Body of pancreas (tissue), 4 donors: ENCODE measurements around the gene DDX1. TPM values are rescaled to one million over a fixed set of nuclear protein-coding genes. Genes with fewer than 3 reads are reported as not detected.

Source experiments
- ATAC-seq: fragments of 150-250 bp; one replicate; pipeline ENCODE4 v1.9.1; 2016
- DNase-seq, 4 donors: peaks; one replicate each; pipeline ENCODE4 v3.0.0-alpha.2; 2019
- H3K27ac ChIP-seq, 4 donors: fragments of 200-600 bp; sonication (generic); 1 replicate in 3 of 4; 2 replicates in 1 of 4; pipeline versions ENCODE4 v1.5.1 to v1.6.1; 2016 to 2019; ENCODE audit warnings: mild to moderate bottlenecking in 1 of 4, mixed read lengths in 1 of 4, moderate library complexity in 1 of 4
- H3K27me3 ChIP-seq, 2 donors: fragments of 200-600 bp; sonication (generic); one replicate each; pipeline ENCODE4 v1.6.0; 2016; ENCODE audit warnings: mild to moderate bottlenecking in 1 of 2
- H3K36me3 ChIP-seq, 2 donors: fragments of 200-600 bp; sonication (generic); replicated peaks in 1 of 2; 2 replicates each; pipeline ENCODE4 v1.5.1; 2016; ENCODE audit warnings: low read depth in 2 of 2; ENCODE audit not compliant: insufficient read depth in 1 of 2
- H3K4me1 ChIP-seq: fragments of 200-600 bp; sonication (generic); one replicate; pipeline ENCODE4 v1.6.0; 2016
- H3K4me3 ChIP-seq, 2 donors: fragments of 200-600 bp; sonication (generic); 1 replicate in 1 of 2; 2 replicates in 1 of 2; pipeline ENCODE4 v1.5.1; 2016 to 2019
- H3K9me3 ChIP-seq, 3 donors: fragments of 200-600 bp; sonication (generic); 1 replicate in 2 of 3; 2 replicates in 1 of 3; pipeline ENCODE4 v1.5.1; 2016
- POLR2A ChIP-seq, 3 donors: fragments of 450-650 bp; IDR thresholded peaks; one replicate each; pipeline ENCODE4 v1.6.1; 2016; ENCODE audit warnings: antibody characterized with exemption in 3 of 3, mild to moderate bottlenecking in 2 of 3
- WGBS, 2 donors: methylation state at CpG; one replicate each; pipeline ENCODE4 v1.1.5; 2017; 5-methylcytosine and 5-hydroxymethylcytosine counted together
- intact Hi-C: fragments of 100-400 bp; cut with DNase I; formaldehyde crosslinking; loops from one replicate; pipeline ENCODE4 v1.15.1; 2023
- total RNA-seq, 2 donors: library from RNA; depleted of rRNA; stranded (reverse); fragments of >200 nt; gene quantifications; one replicate each; pipeline ENCODE4 v1.1.0, GENCODE V29; 2016
- TF ChIP-seq, protein P1 (sequence below), 7 experiments: fragments of 450-650 bp in 4 of 7; fragments of 200-600 bp in 3 of 7; sonication (generic) in 3 of 7; IDR thresholded peaks; one replicate each; pipeline ENCODE4 v1.5.1; 2016 to 2019; ENCODE audit warnings: antibody characterized with exemption in 7 of 7

The DDX1 gene
- total RNA-seq, 2 donors from 2014 or later: 35.3 to 61.3 TPM

- Histone ChIP-seq H3K36me3 (no peaks in the 10 kb centered on the region), H3K9me3 (no peaks in the 10 kb centered on the region), H3K27me3 (no peaks in the 10 kb centered on the region), H3K27ac (no peak overlapping the region), H3K4me1 (no peaks in the 10 kb centered on the region), H3K4me3 (no peak overlapping the region)
- intact Hi-C loops: loop anchor here (10.0 kb wide), 1 partner anchor 836 kb away; no protein-coding TSS in a partner anchor
- DNase-seq (no peak), ATAC-seq (no peak)
- TF ChIP-seq, protein P1, sequence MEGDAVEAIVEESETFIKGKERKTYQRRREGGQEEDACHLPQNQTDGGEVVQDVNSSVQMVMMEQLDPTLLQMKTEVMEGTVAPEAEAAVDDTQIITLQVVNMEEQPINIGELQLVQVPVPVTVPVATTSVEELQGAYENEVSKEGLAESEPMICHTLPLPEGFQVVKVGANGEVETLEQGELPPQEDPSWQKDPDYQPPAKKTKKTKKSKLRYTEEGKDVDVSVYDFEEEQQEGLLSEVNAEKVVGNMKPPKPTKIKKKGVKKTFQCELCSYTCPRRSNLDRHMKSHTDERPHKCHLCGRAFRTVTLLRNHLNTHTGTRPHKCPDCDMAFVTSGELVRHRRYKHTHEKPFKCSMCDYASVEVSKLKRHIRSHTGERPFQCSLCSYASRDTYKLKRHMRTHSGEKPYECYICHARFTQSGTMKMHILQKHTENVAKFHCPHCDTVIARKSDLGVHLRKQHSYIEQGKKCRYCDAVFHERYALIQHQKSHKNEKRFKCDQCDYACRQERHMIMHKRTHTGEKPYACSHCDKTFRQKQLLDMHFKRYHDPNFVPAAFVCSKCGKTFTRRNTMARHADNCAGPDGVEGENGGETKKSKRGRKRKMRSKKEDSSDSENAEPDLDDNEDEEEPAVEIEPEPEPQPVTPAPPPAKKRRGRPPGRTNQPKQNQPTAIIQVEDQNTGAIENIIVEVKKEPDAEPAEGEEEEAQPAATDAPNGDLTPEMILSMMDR (IDR thresholded peaks at IDR 0.05): no peak
- TF ChIP-seq POLR2A (IDR thresholded peaks at IDR 0.05): no peak
- WGBS, 2 donors: 71 to 73% methylated on average over 8 to 10 of the region's 10 CpGs
Observed at GRCh38 chr2:15648593-15649525, 57.2 kb downstream of the DDX1 start.

- WGBS, 2 donors: 47 to 54% methylated on average over 10 to 14 of the region's 14 CpGs
- H3K9me3 ChIP-seq: no peaks in the 10 kb centered on the region
- no peaks in the 10 kb centered on the region for H3K4me1 ChIP-seq
Observed at GRCh38 chr2:15649561-15650255, 58.0 kb downstream of the DDX1 start.

GRCh38 chr2:15650616-15651366 is 59.1 kb downstream of the DDX1 start:
- no peak for DNase-seq
- no peaks in the 10 kb centered on the region for H3K27me3 ChIP-seq
- no peaks in the 10 kb centered on the region for H3K9me3 ChIP-seq
- WGBS, 2 donors: 73 to 78% methylated on average over 11 of the region's 11 CpGs
- H3K27ac ChIP-seq: no peak overlapping the region
- TF ChIP-seq POLR2A (IDR thresholded peaks at IDR 0.05): no peak
- TF ChIP-seq, protein P1 (IDR thresholded peaks at IDR 0.05): no peak
- intact Hi-C loops: no loop called here
- H3K36me3 ChIP-seq: no peaks in the 10 kb centered on the region
- H3K4me1 ChIP-seq: no peaks in the 10 kb centered on the region
- H3K4me3 ChIP-seq: no peak overlapping the region
- ATAC-seq: no peak

More at GRCh38 chr2:15649561-15650255, 58.0 kb downstream of the DDX1 start:
- H3K27me3 ChIP-seq: no peaks in the 10 kb centered on the region
- H3K36me3 ChIP-seq: no peaks in the 10 kb centered on the region
- H3K27ac ChIP-seq: no peak overlapping the region
- intact Hi-C loops: loop anchor here (10.0 kb wide), 1 partner anchor 835 kb away; no protein-coding TSS in a partner anchor
- no peak for DNase-seq
- TF ChIP-seq, protein P1 (IDR thresholded peaks at IDR 0.05): no peak
- no peak for TF ChIP-seq POLR2A (IDR thresholded peaks at IDR 0.05)
- no peak for ATAC-seq
- no peak overlapping the region for H3K4me3 ChIP-seq

DNA sequence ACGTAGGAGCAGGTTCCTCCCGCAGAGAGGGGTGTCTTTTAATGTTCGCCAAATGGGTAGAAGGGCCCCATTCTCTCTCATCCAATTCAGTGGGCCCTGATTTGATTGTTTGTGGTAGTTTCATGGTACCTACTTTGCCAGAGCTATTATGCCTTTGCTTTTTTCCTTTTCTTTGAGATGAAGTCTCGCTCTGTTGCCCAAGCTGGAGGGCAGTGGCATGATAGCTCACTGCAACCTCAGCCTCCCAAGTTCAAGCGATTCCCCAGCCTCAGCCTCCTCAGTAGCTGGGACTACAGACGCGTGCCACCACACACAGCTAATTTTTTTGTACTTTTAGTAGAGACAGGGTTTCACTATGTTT is 59.7 kb downstream of the DDX1 start:
- H3K4me3 ChIP-seq: no peak overlapping the region
- ATAC-seq: no peak
- no peak overlapping the region for H3K27ac ChIP-seq
- 84 to 88% methylated on average over 7 of the region's 7 CpGs for WGBS, 2 donors
- intact Hi-C loops: no loop called here
- DNase-seq: no peak
- no peaks in the 10 kb centered on the region for H3K4me1 ChIP-seq
- no peak for TF ChIP-seq POLR2A (IDR thresholded peaks at IDR 0.05)
- TF ChIP-seq, protein P1 (IDR thresholded peaks at IDR 0.05): no peak
- no peaks in the 10 kb centered on the region for H3K27me3 ChIP-seq
- H3K36me3 ChIP-seq: no peaks in the 10 kb centered on the region
- no peaks in the 10 kb centered on the region for H3K9me3 ChIP-seq
